Measurements from ENCODE around the gene PVR. TPM values are rescaled to one million over a fixed set of nuclear protein-coding genes. Genes with fewer than 3 reads are reported as not detected.
A peak's percentile ranks its signal among the peaks of the same experiment; 100 is the strongest.

Gene PVR
- total RNA-seq, 2 experiments from 2014 or later: 4.6 to 5.2 TPM

DNA sequence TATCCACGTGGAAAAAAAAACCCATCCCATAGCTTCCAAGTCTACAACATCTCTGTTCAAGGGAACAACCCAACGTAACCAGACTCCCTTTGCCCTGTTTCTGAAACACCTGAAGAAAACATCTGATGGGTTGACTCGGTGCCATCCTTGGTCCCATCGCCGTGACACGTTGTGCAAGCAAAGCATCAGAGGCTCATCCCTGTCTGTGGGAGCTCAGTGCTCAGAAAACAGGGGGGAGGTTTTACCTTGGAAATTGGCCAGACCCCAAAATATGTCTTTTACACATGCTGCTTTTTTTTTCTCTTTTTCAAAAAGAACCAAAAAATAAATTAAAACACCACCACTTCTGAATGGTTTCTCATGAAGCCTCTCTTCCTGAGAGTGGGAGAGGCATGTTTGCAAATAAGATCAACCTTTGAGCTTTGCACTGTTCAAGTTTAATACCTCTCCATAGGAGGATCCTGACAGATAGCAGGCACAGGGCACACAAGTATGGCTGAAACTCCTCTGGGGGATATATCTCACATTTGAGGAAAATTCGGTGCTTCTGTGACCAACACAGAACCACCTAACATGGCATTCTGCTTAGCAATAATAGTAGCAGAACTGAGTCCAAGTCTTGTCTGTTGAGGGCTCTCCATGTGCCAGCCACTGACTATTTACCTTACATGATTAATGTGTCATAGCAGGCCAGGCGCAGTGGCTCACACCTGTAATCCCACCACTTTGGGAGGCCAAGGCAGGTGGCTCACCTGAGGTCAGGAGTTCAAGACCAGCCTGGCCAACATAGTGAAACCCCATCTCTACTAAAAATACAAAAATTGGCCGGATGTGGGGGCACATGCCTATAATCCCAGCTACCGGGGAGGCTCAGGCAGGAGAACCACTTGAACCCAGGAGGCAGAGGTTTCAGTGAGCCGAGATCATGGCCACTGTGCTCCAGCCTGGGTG lies 7.0 kb upstream of the PVR start:
- CTCF ChIA-PET: no interaction called here

DNA sequence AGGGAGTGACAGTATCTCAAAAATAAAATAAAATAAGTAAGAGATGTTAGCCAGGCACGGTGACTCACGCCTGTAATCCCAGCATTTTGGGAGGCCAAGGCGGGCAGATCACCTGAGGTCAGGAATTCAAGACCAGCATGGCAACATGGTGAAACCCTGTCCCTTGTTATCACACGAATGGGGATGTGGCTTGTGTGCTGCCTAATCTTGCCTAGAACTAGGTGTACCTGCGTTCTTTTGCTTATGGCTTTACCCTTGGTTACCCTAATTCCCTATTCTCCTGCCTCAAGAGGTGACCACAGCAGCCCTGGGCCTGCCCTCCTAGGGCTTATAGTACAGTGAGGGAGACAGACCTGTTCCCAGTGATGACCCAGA lies 6.3 kb upstream of the PVR start:
- Mint-ChIP-seq H3K27me3 (ENCODE audit: low read depth) (peaks cover 15% of the 10 kb centered on the region), H3K4me3 (no peak overlapping the region), H3K27ac (no peak overlapping the region), H3K9me3 (ENCODE audit: insufficient read depth) (no peaks in the 10 kb centered on the region), H3K36me3 (ENCODE audit: low read depth) (no peaks in the 10 kb centered on the region), H3K4me1 (ENCODE audit: low read depth) (no peaks in the 10 kb centered on the region)
- ChIA-PET CTCF (no interaction called here), POLR2A (no interaction called here)
- no peak for ATAC-seq
- no peak for DNase-seq

More for the DNA sequence above, 7.0 kb upstream of the PVR start:
- no peaks in the 10 kb centered on the region for H3K4me1 Mint-ChIP-seq (ENCODE audit: low read depth)
- no peak overlapping the region for H3K27ac Mint-ChIP-seq
- H3K9me3 Mint-ChIP-seq (ENCODE audit: insufficient read depth): no peaks in the 10 kb centered on the region
- no peak overlapping the region for H3K4me3 Mint-ChIP-seq
- H3K27me3 Mint-ChIP-seq (ENCODE audit: low read depth): peaks cover 12% of the 10 kb centered on the region
- no peaks in the 10 kb centered on the region for H3K36me3 Mint-ChIP-seq (ENCODE audit: low read depth)
- DNase-seq (no peak), ATAC-seq (no peak)
- POLR2A ChIA-PET: no interaction called here

DNA sequence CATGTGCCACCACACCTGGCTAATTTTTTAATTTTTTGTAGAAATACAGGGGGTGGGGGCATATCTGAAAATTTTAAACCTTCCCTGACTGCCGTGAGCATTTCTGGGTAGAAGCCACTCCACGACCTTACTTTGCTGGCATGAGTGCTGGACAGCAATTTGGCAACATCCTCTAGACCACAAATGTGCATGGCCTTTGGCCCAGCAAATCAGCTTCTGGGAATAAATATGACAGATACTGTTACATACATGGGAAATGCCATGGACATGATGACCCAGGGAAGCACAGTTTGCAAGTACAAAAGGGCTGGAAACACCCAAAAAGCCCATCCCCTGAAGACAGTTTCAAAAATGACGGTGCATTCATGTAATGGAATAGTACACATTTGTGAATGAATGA lies 3.2 kb upstream of the PVR start:
- Mint-ChIP-seq H3K4me3 (no peak overlapping the region), H3K27me3 (ENCODE audit: low read depth) (peaks cover 14% of the 10 kb centered on the region), H3K36me3 (ENCODE audit: low read depth) (no peaks in the 10 kb centered on the region), H3K27ac (no peak overlapping the region), H3K9me3 (ENCODE audit: insufficient read depth) (no peaks in the 10 kb centered on the region), H3K4me1 (ENCODE audit: low read depth) (peaks cover 1% of the 10 kb centered on the region)
- DNase-seq (no peak), ATAC-seq (no peak)
- CTCF ChIA-PET: interaction anchor here (1.0 kb wide), 1 partner anchor 70 kb away, joined by 7 read pairs; no protein-coding TSS in a partner anchor
- POLR2A ChIA-PET: no interaction called here

DNA sequence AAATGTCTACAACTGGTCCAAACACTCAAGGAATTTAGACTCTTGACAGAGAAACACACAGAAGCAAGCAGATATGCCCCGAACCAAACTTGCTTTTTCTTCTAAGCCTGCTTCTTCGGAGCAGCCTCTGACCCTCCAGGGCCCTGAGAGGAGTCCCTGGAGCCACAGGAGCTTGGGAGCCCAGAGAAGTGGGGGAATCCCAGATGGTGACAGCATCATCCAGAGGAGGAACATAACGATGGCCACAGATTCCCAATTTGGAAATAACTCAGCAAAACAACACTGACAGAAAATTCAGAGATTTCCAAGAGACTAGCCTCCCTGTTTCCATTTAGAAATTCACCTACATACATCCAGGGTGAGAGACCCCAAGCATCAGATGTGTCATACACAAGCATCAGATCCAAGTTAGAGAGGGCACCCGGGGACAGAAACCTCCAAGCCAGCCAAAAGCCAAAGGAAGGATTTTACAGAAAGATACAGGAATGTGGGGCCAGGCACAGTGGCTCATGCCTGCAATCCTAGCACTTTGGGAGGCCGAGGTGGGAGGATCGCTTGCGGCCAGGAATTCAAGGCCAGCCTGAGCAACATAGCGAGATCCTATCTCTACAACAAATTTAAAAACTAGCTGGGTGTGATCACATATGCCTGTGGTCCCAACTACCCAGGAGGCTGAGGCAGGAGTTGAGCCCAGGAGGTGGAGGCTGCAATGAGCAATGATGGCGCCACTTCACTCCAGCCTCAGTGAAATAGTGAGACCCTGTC lies 2.0 kb upstream of the PVR start:
- H3K27ac Mint-ChIP-seq: no peak overlapping the region
- peaks cover 10% of the 10 kb centered on the region for H3K27me3 Mint-ChIP-seq (ENCODE audit: low read depth)
- CTCF ChIA-PET: interaction anchor here (1.5 kb wide), 1 partner anchor 71 kb away, joined by 7 read pairs; no protein-coding TSS in a partner anchor
- no peaks in the 10 kb centered on the region for H3K36me3 Mint-ChIP-seq (ENCODE audit: low read depth)
- no peak for ATAC-seq
- peaks cover 1% of the 10 kb centered on the region for H3K4me1 Mint-ChIP-seq (ENCODE audit: low read depth)
- no peaks in the 10 kb centered on the region for H3K9me3 Mint-ChIP-seq (ENCODE audit: insufficient read depth)
- DNase-seq: no peak
- no peak overlapping the region for H3K4me3 Mint-ChIP-seq
- POLR2A ChIA-PET: no interaction called here

DNA sequence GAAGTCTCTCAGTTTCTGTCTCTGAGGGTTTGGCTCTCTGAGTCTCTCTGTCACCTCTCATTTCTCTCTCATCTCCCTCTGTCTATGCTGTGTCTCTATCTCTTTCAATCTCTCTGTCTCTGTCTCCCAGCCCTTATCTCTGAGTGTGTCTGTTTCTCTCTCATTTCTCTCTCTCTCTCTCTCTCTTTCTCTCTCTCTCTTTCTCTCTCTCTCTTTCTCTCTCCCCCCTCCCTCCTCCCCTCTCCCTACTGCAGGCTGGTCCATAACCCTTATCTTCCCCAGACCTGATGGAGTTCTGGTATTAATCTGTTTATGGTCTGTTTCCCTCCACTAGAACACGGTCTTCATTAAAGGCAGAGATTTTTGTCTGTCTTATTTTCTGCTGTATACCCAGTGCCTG lies 1.3 kb upstream of the PVR start:
- POLR2A ChIA-PET: no interaction called here

DNA sequence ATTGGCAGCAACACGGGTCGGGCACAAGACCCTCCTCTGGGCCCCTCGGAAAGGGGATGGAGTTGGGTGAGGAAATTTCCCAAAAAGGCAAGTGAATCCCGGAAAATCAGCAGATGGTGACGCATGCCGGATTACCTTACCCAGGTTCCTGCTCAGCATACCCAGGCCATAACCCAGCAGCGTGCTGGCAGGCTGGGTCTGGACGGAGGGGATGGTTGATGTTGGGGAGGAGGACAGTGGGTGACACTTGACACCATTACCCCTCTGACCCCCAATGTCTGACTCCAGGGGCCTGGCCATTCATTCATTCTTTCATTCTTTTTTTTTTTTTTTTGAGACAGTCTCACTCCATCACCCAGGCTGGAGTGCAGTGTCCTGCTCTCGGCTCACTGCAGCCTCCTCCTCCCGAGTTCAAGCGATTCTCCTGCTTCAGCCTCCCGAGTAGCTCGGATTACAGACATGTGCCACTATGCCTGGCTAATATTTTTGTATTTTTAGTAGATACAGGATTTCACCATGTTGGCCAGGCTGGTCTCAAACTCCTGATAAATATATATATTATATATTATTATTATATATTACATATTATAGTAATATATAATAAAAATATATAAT lies 799 bp downstream of the PVR start:
- H3K27ac Mint-ChIP-seq: no peak overlapping the region
- H3K9me3 Mint-ChIP-seq (ENCODE audit: insufficient read depth): no peaks in the 10 kb centered on the region
- H3K27me3 Mint-ChIP-seq (ENCODE audit: low read depth): peaks cover 10% of the 10 kb centered on the region
- H3K36me3 Mint-ChIP-seq (ENCODE audit: low read depth): no peaks in the 10 kb centered on the region
- peak; percentile 45 for ATAC-seq
- peak overlapping the region; percentile 82 for H3K4me3 Mint-ChIP-seq
- DNase-seq: no peak
- CTCF ChIA-PET: interaction anchor here (1.1 to 2.3 kb wide), 6 partner anchors 10 to 140 kb away, joined by 3 to 6 read pairs (median 4); no protein-coding TSS in a partner anchor
- POLR2A ChIA-PET: interaction anchor here (0.9 kb wide), 1 partner anchor 310 kb away, joined by 3 read pairs; the partner anchor contains the start of gene CLPTM1
- peaks cover 1% of the 10 kb centered on the region for H3K4me1 Mint-ChIP-seq (ENCODE audit: low read depth)

More for the DNA sequence above, 1.3 kb upstream of the PVR start:
- Mint-ChIP-seq H3K36me3 (ENCODE audit: low read depth) (no peaks in the 10 kb centered on the region), H3K4me3 (no peak overlapping the region), H3K4me1 (ENCODE audit: low read depth) (peaks cover 1% of the 10 kb centered on the region), H3K27ac (no peak overlapping the region), H3K27me3 (ENCODE audit: low read depth) (peaks cover 10% of the 10 kb centered on the region), H3K9me3 (ENCODE audit: insufficient read depth) (no peaks in the 10 kb centered on the region)
- CTCF ChIA-PET: interaction anchor here (1.5 kb wide), 1 partner anchor 71 kb away, joined by 7 read pairs; no protein-coding TSS in a partner anchor
- DNase-seq (no peak), ATAC-seq (no peak)

DNA sequence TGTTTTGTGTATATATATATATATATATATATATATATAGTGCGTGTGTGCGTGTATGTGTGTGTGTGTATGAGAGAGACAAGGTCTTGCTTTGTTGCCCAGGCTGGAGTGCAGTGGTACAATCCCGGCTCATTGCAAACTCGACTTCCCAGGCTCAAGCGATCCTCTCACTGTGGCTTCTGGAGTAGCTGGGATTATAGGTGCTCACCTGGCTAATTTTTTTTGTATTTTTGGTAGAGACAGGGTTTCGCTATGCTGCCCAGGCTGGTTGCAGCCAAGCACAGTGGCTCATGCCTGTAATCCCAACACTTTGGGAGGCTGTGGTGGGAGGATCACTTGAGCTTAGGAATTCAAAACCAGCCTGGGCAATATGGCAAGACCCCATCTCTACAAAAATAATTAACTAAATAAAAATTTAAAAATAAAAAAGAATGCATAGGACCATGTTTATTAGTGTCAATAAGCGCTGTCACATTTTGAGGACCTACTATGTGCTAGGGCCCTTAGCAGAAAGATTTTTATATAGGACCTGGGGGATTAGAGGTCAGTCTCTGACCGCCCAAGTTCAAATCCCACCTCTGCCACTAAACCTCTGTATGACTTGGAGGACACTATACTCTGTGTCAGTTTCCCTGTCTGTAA lies 1.8 kb downstream of the PVR start:
- ATAC-seq (no peak), DNase-seq (no peak)
- no peak overlapping the region for H3K27ac Mint-ChIP-seq
- H3K9me3 Mint-ChIP-seq (ENCODE audit: insufficient read depth): no peaks in the 10 kb centered on the region
- CTCF ChIA-PET: interaction anchor here (1.3 to 2.3 kb wide), 2 partner anchors 9 to 12 kb away, joined by 3 to 6 read pairs; no protein-coding TSS in a partner anchor
- H3K4me1 Mint-ChIP-seq (ENCODE audit: low read depth): peaks cover 1% of the 10 kb centered on the region
- H3K4me3 Mint-ChIP-seq: no peak overlapping the region
- peaks cover 10% of the 10 kb centered on the region for H3K27me3 Mint-ChIP-seq (ENCODE audit: low read depth)
- POLR2A ChIA-PET: no interaction called here
- H3K36me3 Mint-ChIP-seq (ENCODE audit: low read depth): no peaks in the 10 kb centered on the region

DNA sequence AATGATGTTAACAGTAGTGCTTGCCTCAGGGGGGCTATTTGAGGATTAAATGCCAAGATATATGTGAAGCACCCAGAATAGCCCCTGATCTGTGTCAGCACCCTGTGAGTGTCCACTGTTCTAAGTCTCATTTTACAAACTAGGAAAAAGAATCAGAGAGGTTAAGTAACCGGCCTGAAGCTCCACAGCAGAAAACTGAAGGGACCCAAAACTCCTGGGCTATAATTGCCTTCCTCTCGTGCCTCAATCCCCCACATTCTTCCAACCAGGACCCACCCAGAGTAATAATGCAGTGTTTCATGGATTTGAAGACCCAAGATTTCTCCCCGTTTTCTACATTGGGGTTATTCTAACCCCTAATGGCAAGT lies 2.3 kb downstream of the PVR start:
- Mint-ChIP-seq H3K27ac (no peak overlapping the region), H3K36me3 (ENCODE audit: low read depth) (no peaks in the 10 kb centered on the region), H3K4me1 (ENCODE audit: low read depth) (peaks cover 1% of the 10 kb centered on the region), H3K9me3 (ENCODE audit: insufficient read depth) (no peaks in the 10 kb centered on the region), H3K27me3 (ENCODE audit: low read depth) (peaks cover 10% of the 10 kb centered on the region), H3K4me3 (no peak overlapping the region)
- DNase-seq (no peak), ATAC-seq (no peak)
- ChIA-PET CTCF (interaction anchor here (1.3 kb wide), 1 partner anchor 9 kb away, joined by 3 read pairs; no protein-coding TSS in a partner anchor), POLR2A (no interaction called here)

DNA sequence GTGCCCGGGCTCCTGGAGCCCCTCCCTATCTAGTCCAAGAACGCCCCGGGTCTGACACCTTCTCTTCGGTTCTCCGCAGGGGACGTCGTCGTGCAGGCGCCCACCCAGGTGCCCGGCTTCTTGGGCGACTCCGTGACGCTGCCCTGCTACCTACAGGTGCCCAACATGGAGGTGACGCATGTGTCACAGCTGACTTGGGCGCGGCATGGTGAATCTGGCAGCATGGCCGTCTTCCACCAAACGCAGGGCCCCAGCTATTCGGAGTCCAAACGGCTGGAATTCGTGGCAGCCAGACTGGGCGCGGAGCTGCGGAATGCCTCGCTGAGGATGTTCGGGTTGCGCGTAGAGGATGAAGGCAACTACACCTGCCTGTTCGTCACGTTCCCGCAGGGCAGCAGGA lies 3.4 kb downstream of the PVR start:
- H3K9me3 Mint-ChIP-seq (ENCODE audit: insufficient read depth): no peaks in the 10 kb centered on the region
- H3K4me1 Mint-ChIP-seq (ENCODE audit: low read depth): peaks cover 1% of the 10 kb centered on the region
- peaks cover 3% of the 10 kb centered on the region for H3K36me3 Mint-ChIP-seq (ENCODE audit: low read depth)
- ChIA-PET CTCF (no interaction called here), POLR2A (no interaction called here)
- no peak overlapping the region for H3K4me3 Mint-ChIP-seq
- H3K27me3 Mint-ChIP-seq (ENCODE audit: low read depth): peaks cover 4% of the 10 kb centered on the region
- H3K27ac Mint-ChIP-seq: no peak overlapping the region
- no peak for ATAC-seq
- no peak for DNase-seq

DNA sequence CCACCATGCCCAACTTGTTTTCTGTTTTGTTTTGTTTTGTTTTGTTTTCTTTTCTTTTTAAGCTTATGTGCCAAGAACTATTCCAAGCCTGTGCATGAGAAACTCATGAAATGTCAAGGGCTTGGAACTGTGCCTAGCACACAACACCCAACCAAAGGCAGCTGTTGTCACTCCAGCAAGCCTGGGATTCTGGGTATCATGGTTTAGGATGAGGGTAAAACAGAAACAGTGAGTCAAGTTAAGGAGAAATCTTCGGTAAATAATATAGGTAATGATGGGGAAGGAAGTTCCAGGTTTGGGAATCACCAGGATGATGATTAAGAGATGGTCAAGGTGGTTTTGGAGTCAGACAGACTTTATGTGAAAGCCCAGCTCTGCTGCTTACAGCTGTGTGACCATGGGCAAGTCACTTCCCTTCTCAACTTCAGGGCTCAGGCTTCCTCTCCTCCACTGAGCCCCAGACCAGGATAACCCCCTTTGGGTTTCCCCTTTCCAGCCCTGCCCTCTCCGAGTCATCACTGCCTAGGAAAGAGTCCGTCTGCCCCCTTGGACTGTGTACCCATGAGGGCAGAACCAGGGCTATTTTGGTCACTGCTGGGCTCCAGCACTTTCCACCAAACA lies 5.0 kb downstream of the PVR start:
- POLR2A ChIA-PET: no interaction called here
- Mint-ChIP-seq H3K36me3 (ENCODE audit: low read depth) (peaks cover 3% of the 10 kb centered on the region), H3K4me1 (ENCODE audit: low read depth) (peaks cover 1% of the 10 kb centered on the region), H3K27me3 (ENCODE audit: low read depth) (no peaks in the 10 kb centered on the region), H3K4me3 (no peak overlapping the region), H3K27ac (no peak overlapping the region), H3K9me3 (ENCODE audit: insufficient read depth) (no peaks in the 10 kb centered on the region)
- ATAC-seq: no peak
- CTCF ChIA-PET: interaction anchor here (1.0 to 1.1 kb wide), 3 partner anchors 14 to 122 kb away, joined by 3 to 4 read pairs (median 3); no protein-coding TSS in a partner anchor
- DNase-seq: no peak

DNA sequence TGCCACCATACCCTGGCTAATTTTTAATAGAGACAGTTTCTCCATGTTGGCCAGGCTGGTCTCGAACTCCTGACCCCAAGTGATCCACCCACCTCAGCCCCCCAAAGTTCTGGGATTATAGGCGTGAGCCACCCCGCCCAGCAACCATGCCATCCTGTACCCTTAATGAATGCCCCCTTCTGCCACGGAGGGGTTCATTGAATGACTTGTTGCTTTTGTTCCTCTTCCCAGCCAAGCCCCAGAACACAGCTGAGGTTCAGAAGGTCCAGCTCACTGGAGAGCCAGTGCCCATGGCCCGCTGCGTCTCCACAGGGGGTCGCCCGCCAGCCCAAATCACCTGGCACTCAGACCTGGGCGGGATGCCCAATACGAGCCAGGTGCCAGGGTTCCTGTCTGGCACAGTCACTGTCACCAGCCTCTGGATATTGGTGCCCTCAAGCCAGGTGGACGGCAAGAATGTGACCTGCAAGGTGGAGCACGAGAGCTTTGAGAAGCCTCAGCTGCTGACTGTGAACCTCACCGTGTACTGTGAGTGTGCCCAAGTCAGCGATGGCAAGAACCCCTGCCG lies 6.0 kb downstream of the PVR start:
- no peak for DNase-seq
- ATAC-seq: no peak
- Mint-ChIP-seq H3K36me3 (ENCODE audit: low read depth) (peaks cover 3% of the 10 kb centered on the region), H3K9me3 (ENCODE audit: insufficient read depth) (no peaks in the 10 kb centered on the region), H3K27me3 (ENCODE audit: low read depth) (no peaks in the 10 kb centered on the region), H3K4me1 (ENCODE audit: low read depth) (peaks cover 4% of the 10 kb centered on the region), H3K4me3 (no peak overlapping the region), H3K27ac (no peak overlapping the region)
- ChIA-PET CTCF (no interaction called here), POLR2A (no interaction called here)
